Body of pancreas (tissue), 4 donors: ENCODE measurements around the gene LCE1D. TPM values are rescaled to one million over a fixed set of nuclear protein-coding genes. Genes with fewer than 3 reads are reported as not detected.

Source experiments
- ATAC-seq: fragments of 150-250 bp; one replicate; pipeline ENCODE4 v1.9.1; 2016
- DNase-seq, 4 donors: peaks; one replicate each; pipeline ENCODE4 v3.0.0-alpha.2; 2019
- H3K27ac ChIP-seq, 4 donors: fragments of 200-600 bp; sonication (generic); 1 replicate in 3 of 4; 2 replicates in 1 of 4; pipeline versions ENCODE4 v1.5.1 to v1.6.1; 2016 to 2019; ENCODE audit warnings: mild to moderate bottlenecking in 1 of 4, mixed read lengths in 1 of 4, moderate library complexity in 1 of 4
- H3K27me3 ChIP-seq, 2 donors: fragments of 200-600 bp; sonication (generic); one replicate each; pipeline ENCODE4 v1.6.0; 2016; ENCODE audit warnings: mild to moderate bottlenecking in 1 of 2
- H3K36me3 ChIP-seq, 2 donors: fragments of 200-600 bp; sonication (generic); replicated peaks in 1 of 2; 2 replicates each; pipeline ENCODE4 v1.5.1; 2016; ENCODE audit warnings: low read depth in 2 of 2; ENCODE audit not compliant: insufficient read depth in 1 of 2
- H3K4me1 ChIP-seq: fragments of 200-600 bp; sonication (generic); one replicate; pipeline ENCODE4 v1.6.0; 2016
- H3K4me3 ChIP-seq, 2 donors: fragments of 200-600 bp; sonication (generic); 1 replicate in 1 of 2; 2 replicates in 1 of 2; pipeline ENCODE4 v1.5.1; 2016 to 2019
- H3K9me3 ChIP-seq, 3 donors: fragments of 200-600 bp; sonication (generic); 1 replicate in 2 of 3; 2 replicates in 1 of 3; pipeline ENCODE4 v1.5.1; 2016
- CTCF ChIP-seq, 7 experiments: fragments of 450-650 bp in 4 of 7; fragments of 200-600 bp in 3 of 7; sonication (generic) in 3 of 7; IDR thresholded peaks; one replicate each; pipeline ENCODE4 v1.5.1; 2016 to 2019; ENCODE audit warnings: antibody characterized with exemption in 7 of 7
- POLR2A ChIP-seq, 3 donors: fragments of 450-650 bp; IDR thresholded peaks; one replicate each; pipeline ENCODE4 v1.6.1; 2016; ENCODE audit warnings: antibody characterized with exemption in 3 of 3, mild to moderate bottlenecking in 2 of 3
- WGBS, 2 donors: methylation state at CpG; one replicate each; pipeline ENCODE4 v1.1.5; 2017; 5-methylcytosine and 5-hydroxymethylcytosine counted together
- intact Hi-C: fragments of 100-400 bp; cut with DNase I; formaldehyde crosslinking; loops from one replicate; pipeline ENCODE4 v1.15.1; 2023
- total RNA-seq, 2 donors: library from RNA; depleted of rRNA; stranded (reverse); fragments of >200 nt; gene quantifications; one replicate each; pipeline ENCODE4 v1.1.0, GENCODE V29; 2016

Gene LCE1D
- total RNA-seq, 2 donors from 2014 or later = not detected

GRCh38 chr1:152777510-152778137 lies 18.9 kb upstream of the LCE1D start:
- H3K27ac ChIP-seq = no peak overlapping the region
- no peak overlapping the region for H3K4me3 ChIP-seq
- DNase-seq (peak in 1 of 4 donors; percentile 13), ATAC-seq (no peak)
- intact Hi-C loops = no loop called here
- H3K36me3 ChIP-seq = no peaks in the 10 kb centered on the region
- no peaks in the 10 kb centered on the region for H3K9me3 ChIP-seq
- TF ChIP-seq CTCF (IDR thresholded peaks at IDR 0.05) (peak in 1 of 7 experiments; percentile 2), POLR2A (IDR thresholded peaks at IDR 0.05) (no peak)
- no peaks in the 10 kb centered on the region for H3K4me1 ChIP-seq
- WGBS, 2 donors = 44 to 49% methylated on average over 4 of the region's 4 CpGs
- H3K27me3 ChIP-seq = no peaks in the 10 kb centered on the region

GRCh38 chr1:152783095-152783494 lies 13.4 kb upstream of the LCE1D start:
- Histone ChIP-seq H3K4me1 (no peaks in the 10 kb centered on the region), H3K4me3 (no peak overlapping the region), H3K27me3 (no peaks in the 10 kb centered on the region), H3K9me3 (no peaks in the 10 kb centered on the region), H3K27ac (no peak overlapping the region), H3K36me3 (no peaks in the 10 kb centered on the region)
- ATAC-seq (no peak), DNase-seq (no peak)
- no peak for TF ChIP-seq CTCF (IDR thresholded peaks at IDR 0.05)
- no peak for TF ChIP-seq POLR2A (IDR thresholded peaks at IDR 0.05)
- 39 to 45% methylated on average over 2 of the region's 2 CpGs for WGBS, 2 donors
- intact Hi-C loops = no loop called here

GRCh38 chr1:152786077-152786476 lies 10.4 kb upstream of the LCE1D start, which contains the start of gene LCE1E:
Gene LCE1E, plus strand, starts transcription at chr1:152786257. Its CDS starts 1,043 bp downstream, at chr1:152787300.
- no peak within 1 kb of the TSS for H3K27ac ChIP-seq
- no peaks in the 10 kb centered on the region for H3K36me3 ChIP-seq
- H3K9me3 ChIP-seq = no peaks in the 10 kb centered on the region
- TF ChIP-seq CTCF (IDR thresholded peaks at IDR 0.05) = no peak
- WGBS, 2 donors = 19 to 41% methylated on average over 2 of the region's 2 CpGs
- intact Hi-C loops = no loop called here
- ATAC-seq (no peak), DNase-seq (no peak)
- H3K4me1 ChIP-seq = no peaks in the 10 kb centered on the region
- H3K27me3 ChIP-seq = no peaks in the 10 kb centered on the region
- no peak within 1 kb of the TSS for H3K4me3 ChIP-seq

GRCh38 chr1:152795686-152796085 lies 835 bp upstream of the LCE1D start:
- intact Hi-C loops = no loop called here
- ATAC-seq (no peak), DNase-seq (no peak)
- 39 to 44% methylated on average over 4 of the region's 4 CpGs for WGBS, 2 donors
- Histone ChIP-seq H3K4me1 (no peaks in the 10 kb centered on the region), H3K27ac (no peak overlapping the region), H3K4me3 (no peak overlapping the region), H3K9me3 (no peaks in the 10 kb centered on the region), H3K27me3 (no peaks in the 10 kb centered on the region), H3K36me3 (no peaks in the 10 kb centered on the region)
- TF ChIP-seq CTCF (IDR thresholded peaks at IDR 0.05) = no peak
- no peak for TF ChIP-seq POLR2A (IDR thresholded peaks at IDR 0.05)

GRCh38 chr1:152801333-152801732 lies 4.8 kb downstream of the LCE1D start:
- Histone ChIP-seq H3K4me1 (no peaks in the 10 kb centered on the region), H3K36me3 (no peaks in the 10 kb centered on the region), H3K4me3 (no peak overlapping the region), H3K27ac (no peak overlapping the region), H3K27me3 (no peaks in the 10 kb centered on the region), H3K9me3 (no peaks in the 10 kb centered on the region)
- DNase-seq (no peak), ATAC-seq (no peak)
- intact Hi-C loops = no loop called here
- TF ChIP-seq POLR2A (IDR thresholded peaks at IDR 0.05) (no peak), CTCF (IDR thresholded peaks at IDR 0.05) (no peak)
- 40 to 56% methylated on average over 1 of the region's 1 CpG for WGBS, 2 donors
